Ishikawa (cell line): ENCODE data around the gene SLC41A1.

Experiments used
- CREB1 ChIP-seq: IDR thresholded peaks from 2 replicates; pipeline ENCODE4 v1.6.1; 2012; ENCODE audit warnings: low read depth
- EGR1 ChIP-seq: IDR thresholded peaks from 2 replicates; pipeline ENCODE4 v1.6.1; 2012
- EP300 ChIP-seq: IDR thresholded peaks from 2 replicates; pipeline ENCODE4 v1.6.1; 2012; ENCODE audit warnings: borderline replicate concordance
- FOXM1 ChIP-seq: IDR thresholded peaks from 2 replicates; pipeline ENCODE4 v1.6.1; 2012; ENCODE audit warnings: low read depth, borderline replicate concordance
- MAX ChIP-seq: IDR thresholded peaks from 2 replicates; pipeline ENCODE4 v1.6.1; 2012
- YY1 ChIP-seq: IDR thresholded peaks from 2 replicates; pipeline ENCODE4 v1.6.1; 2012; ENCODE audit warnings: low read depth

GRCh38 chr1:205809942-205810345, 3.1 kb downstream of the SLC41A1 start:
- TF ChIP-seq EP300 = no peak
- TF ChIP-seq EGR1 = no peak
- no peak for TF ChIP-seq YY1
- TF ChIP-seq CREB1 = no peak
- no peak for TF ChIP-seq FOXM1
- no peak for TF ChIP-seq MAX
